ENCODE measurements around the gene P2RY6. TPM values are rescaled to one million over a fixed set of nuclear protein-coding genes. Genes with fewer than 3 reads are reported as not detected.

P2RY6 gene
- total RNA-seq, 1 donor from 2014 or later, result not detected

GRCh38 chr11:73318501-73319011 lies 46.4 kb downstream of the P2RY6 start:
- no peaks in the 10 kb centered on the region for H3K9me3 Mint-ChIP-seq
- peaks cover 3% of the 10 kb centered on the region for H3K36me3 Mint-ChIP-seq (ENCODE audit: low read depth)
- no peak overlapping the region for H3K4me3 Mint-ChIP-seq
- H3K27me3 Mint-ChIP-seq (ENCODE audit: low read depth), result no peaks in the 10 kb centered on the region
- DNase-seq (ENCODE audit: low read depth, low spot score), result no peak
- H3K4me1 Mint-ChIP-seq, result peaks cover 69% of the 10 kb centered on the region
- no peak overlapping the region for H3K27ac Mint-ChIP-seq (ENCODE audit: unreplicated experiment)
- TF ChIP-seq, protein P1, sequence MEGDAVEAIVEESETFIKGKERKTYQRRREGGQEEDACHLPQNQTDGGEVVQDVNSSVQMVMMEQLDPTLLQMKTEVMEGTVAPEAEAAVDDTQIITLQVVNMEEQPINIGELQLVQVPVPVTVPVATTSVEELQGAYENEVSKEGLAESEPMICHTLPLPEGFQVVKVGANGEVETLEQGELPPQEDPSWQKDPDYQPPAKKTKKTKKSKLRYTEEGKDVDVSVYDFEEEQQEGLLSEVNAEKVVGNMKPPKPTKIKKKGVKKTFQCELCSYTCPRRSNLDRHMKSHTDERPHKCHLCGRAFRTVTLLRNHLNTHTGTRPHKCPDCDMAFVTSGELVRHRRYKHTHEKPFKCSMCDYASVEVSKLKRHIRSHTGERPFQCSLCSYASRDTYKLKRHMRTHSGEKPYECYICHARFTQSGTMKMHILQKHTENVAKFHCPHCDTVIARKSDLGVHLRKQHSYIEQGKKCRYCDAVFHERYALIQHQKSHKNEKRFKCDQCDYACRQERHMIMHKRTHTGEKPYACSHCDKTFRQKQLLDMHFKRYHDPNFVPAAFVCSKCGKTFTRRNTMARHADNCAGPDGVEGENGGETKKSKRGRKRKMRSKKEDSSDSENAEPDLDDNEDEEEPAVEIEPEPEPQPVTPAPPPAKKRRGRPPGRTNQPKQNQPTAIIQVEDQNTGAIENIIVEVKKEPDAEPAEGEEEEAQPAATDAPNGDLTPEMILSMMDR (conservative IDR thresholded peaks at IDR 0.05), result no peak

DNA sequence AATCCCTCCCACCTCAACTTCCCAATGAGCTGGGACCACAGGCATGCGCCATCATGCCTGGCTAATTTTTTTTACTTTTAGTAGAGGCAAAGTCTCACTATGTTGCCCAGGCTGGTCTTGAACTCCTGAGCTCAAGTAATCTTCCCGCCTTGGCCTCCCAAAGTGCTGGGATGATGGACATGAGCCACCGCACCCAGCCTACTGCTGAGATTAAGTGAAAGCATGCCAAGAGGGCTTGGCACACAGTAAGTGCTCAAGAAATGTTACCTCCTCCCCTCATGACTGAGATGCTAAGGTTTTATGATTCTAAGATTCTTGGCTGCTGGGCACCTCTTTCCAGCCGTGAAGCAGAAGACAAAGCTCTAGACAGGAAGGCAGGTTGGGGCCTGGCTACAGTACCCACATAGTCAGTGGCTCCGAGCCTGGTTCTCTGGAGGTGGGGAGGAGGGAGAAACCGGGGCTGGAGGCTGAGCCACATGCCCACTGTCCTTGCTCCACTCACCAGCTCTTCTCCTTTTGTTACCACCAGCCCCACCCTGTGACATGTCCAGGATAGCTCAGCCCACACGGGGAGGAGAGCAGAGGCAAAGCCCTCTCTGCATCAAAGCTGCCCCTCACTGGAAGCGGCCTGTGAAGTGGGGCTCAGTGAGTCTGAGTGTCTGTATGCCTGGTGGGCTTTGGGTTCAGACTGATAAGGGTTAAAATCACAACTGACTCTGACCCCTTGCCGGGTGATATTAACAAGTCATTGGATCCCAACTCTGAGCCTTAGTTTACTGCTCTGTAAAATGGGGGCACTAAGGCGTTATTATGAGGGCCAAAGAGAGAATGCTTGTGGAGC lies 48.8 kb downstream of the P2RY6 start:
- Mint-ChIP-seq H3K36me3 (ENCODE audit: low read depth) (peaks cover 3% of the 10 kb centered on the region), H3K27ac (ENCODE audit: unreplicated experiment) (peak overlapping the region; percentile 82), H3K4me1 (peaks cover 68% of the 10 kb centered on the region), H3K27me3 (ENCODE audit: low read depth) (no peaks in the 10 kb centered on the region), H3K4me3 (no peak overlapping the region), H3K9me3 (no peaks in the 10 kb centered on the region)
- TF ChIP-seq, protein P1 (conservative IDR thresholded peaks at IDR 0.05), result no peak
- no peak for DNase-seq (ENCODE audit: low read depth, low spot score)

GRCh38 chr11:73321604-73322381 lies 49.7 kb downstream of the P2RY6 start:
- H3K36me3 Mint-ChIP-seq (ENCODE audit: low read depth), result peaks cover 3% of the 10 kb centered on the region
- H3K27me3 Mint-ChIP-seq (ENCODE audit: low read depth), result no peaks in the 10 kb centered on the region
- TF ChIP-seq, protein P1 (conservative IDR thresholded peaks at IDR 0.05), result no peak
- H3K9me3 Mint-ChIP-seq, result no peaks in the 10 kb centered on the region
- DNase-seq (ENCODE audit: low read depth, low spot score), result no peak
- H3K4me1 Mint-ChIP-seq, result peaks cover 62% of the 10 kb centered on the region
- peak overlapping the region; percentile 18 for H3K4me3 Mint-ChIP-seq
- peak overlapping the region; percentile 95 for H3K27ac Mint-ChIP-seq (ENCODE audit: unreplicated experiment)

GRCh38 chr11:73322382-73323306 lies 50.5 kb downstream of the P2RY6 start:
- H3K27me3 Mint-ChIP-seq (ENCODE audit: low read depth), result no peaks in the 10 kb centered on the region
- TF ChIP-seq, protein P1 (conservative IDR thresholded peaks at IDR 0.05), result no peak
- H3K36me3 Mint-ChIP-seq (ENCODE audit: low read depth), result peaks cover 3% of the 10 kb centered on the region
- peak overlapping the region; percentile 95 for H3K27ac Mint-ChIP-seq (ENCODE audit: unreplicated experiment)
- H3K9me3 Mint-ChIP-seq, result no peaks in the 10 kb centered on the region
- DNase-seq (ENCODE audit: low read depth, low spot score), result no peak
- peaks cover 68% of the 10 kb centered on the region for H3K4me1 Mint-ChIP-seq
- H3K4me3 Mint-ChIP-seq, result peak overlapping the region; percentile 17

GRCh38 chr11:73323464-73323863 lies 51.3 kb downstream of the P2RY6 start:
- TF ChIP-seq, protein P1 (conservative IDR thresholded peaks at IDR 0.05), result no peak
- peak; percentile 48 for DNase-seq (ENCODE audit: low read depth, low spot score)
- peaks cover 76% of the 10 kb centered on the region for H3K4me1 Mint-ChIP-seq
- H3K27ac Mint-ChIP-seq (ENCODE audit: unreplicated experiment), result peak overlapping the region; percentile 78
- peaks cover 2% of the 10 kb centered on the region for H3K36me3 Mint-ChIP-seq (ENCODE audit: low read depth)
- H3K27me3 Mint-ChIP-seq (ENCODE audit: low read depth), result no peaks in the 10 kb centered on the region
- H3K9me3 Mint-ChIP-seq, result no peaks in the 10 kb centered on the region
- H3K4me3 Mint-ChIP-seq, result peak overlapping the region; percentile 9
